Testis (tissue), 3 donors: Measurements from ENCODE around the gene LONRF2. TPM values are rescaled to one million over a fixed set of nuclear protein-coding genes. Genes with fewer than 3 reads are reported as not detected.

Experiments used
- DNase-seq: peaks from one replicate; pipeline ENCODE4 v3.0.0-alpha.2; 2019
- H3K27ac ChIP-seq, 2 donors: fragments of 200-600 bp; sonication (generic); one replicate each; pipeline ENCODE4 v1.5.1; 2019
- H3K27me3 ChIP-seq: fragments of 200-600 bp; sonication (generic); one replicate; pipeline ENCODE4 v1.5.1; 2019
- H3K36me3 ChIP-seq: fragments of 200-600 bp; sonication (generic); one replicate; pipeline ENCODE4 v1.5.1; 2017; ENCODE audit warnings: low read depth; ENCODE audit errors: missing control alignments
- H3K4me1 ChIP-seq: fragments of 200-600 bp; sonication (generic); one replicate; pipeline ENCODE4 v1.5.1; 2019
- H3K4me3 ChIP-seq, 2 donors: fragments of 200-600 bp; sonication (generic); one replicate each; pipeline ENCODE4 v1.5.1; 2017 to 2019
- H3K9me3 ChIP-seq: fragments of 200-600 bp; sonication (generic); one replicate; pipeline ENCODE4 v1.5.1; 2017
- POLR2A ChIP-seq: fragments of 450-650 bp; IDR thresholded peaks from one replicate; pipeline ENCODE4 v1.6.1; 2017; ENCODE audit warnings: antibody characterized with exemption, mild to moderate bottlenecking, moderate library complexity
- WGBS, 2 donors: methylation state at CpG; one replicate each; pipeline ENCODE4 v1.1.5; 2018; 5-methylcytosine and 5-hydroxymethylcytosine counted together
- intact Hi-C: fragments of 100-400 bp; cut with DNase I; formaldehyde crosslinking; loops from one replicate; pipeline ENCODE4 v1.15.1; 2023; ENCODE audit warnings: low total_unique reads
- polyA plus RNA-seq: library from polyadenylated mRNA; stranded (reverse); fragments of 350-450 nt; fragmentation: Illumina TruSeq; extraction: RNeasy Lipid Tissue Mini Kit (QIAGEN cat#74804); gene quantifications from one replicate; pipeline ENCODE4 v1.2.3, GENCODE V29; 2014; ENCODE audit warnings: low read depth, low replicate concordance; ENCODE audit not compliant: insufficient read depth
- total RNA-seq, 2 donors: library from RNA; depleted of rRNA; stranded (reverse); fragments of >200 nt; gene quantifications; one replicate each; pipeline ENCODE4 v1.2.3, GENCODE V29; 2016
- TF ChIP-seq, protein P1 (sequence below), 3 experiments: fragments of 450-650 bp in 2 of 3; fragments of 200-600 bp in 1 of 3; sonication (generic) in 1 of 3; IDR thresholded peaks; one replicate each; pipeline ENCODE4 v1.5.1; 2016 to 2019; ENCODE audit warnings: antibody characterized with exemption in 3 of 3, mild to moderate bottlenecking in 2 of 3, moderate library complexity in 1 of 3

LONRF2 gene
- total and polyA plus RNA-seq, 3 donors from 2014 or later = 6.5 to 17.7 (median 16.1) TPM

DNA sequence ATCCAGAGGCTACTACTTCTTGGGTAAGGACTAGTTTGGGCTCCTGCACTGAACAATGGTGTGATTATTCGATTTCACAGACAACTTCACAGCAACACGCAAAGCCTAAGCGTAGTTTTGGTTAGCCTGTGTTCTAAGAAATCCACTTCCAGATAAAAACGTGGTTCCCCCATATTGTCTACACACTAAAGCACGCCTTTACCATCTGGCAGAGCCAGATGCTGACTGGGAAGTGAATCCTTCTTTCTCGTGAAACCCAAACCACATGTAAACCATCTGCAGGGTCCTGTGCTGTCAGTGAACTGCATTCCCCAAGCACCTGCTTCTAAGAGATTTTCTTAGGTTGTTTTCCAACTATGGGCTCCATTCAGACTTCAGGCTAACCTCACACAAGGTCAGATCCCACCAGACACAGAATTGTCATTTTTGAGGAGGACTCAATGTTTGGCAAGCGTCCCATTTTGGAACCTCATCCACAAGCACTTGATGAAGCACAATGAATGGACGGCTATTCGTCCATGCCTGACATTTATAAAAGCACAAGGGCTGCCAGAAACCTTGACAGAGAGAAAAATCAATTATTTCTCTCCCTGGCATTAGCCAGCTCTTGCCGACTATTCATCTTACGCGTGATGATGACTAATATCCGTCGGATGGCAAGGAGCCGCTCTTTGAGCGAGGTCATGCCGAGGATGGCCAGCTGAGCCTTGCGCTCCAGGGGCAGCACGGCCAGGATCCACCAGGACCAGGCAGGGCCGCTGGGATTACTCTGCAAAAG lies 38.4 kb downstream of the LONRF2 start:
- 86 to 88% methylated on average over 20 of the region's 20 CpGs for WGBS, 2 donors
- H3K27ac ChIP-seq = peak overlapping the region in 1 of 2 donors; percentile 11

DNA sequence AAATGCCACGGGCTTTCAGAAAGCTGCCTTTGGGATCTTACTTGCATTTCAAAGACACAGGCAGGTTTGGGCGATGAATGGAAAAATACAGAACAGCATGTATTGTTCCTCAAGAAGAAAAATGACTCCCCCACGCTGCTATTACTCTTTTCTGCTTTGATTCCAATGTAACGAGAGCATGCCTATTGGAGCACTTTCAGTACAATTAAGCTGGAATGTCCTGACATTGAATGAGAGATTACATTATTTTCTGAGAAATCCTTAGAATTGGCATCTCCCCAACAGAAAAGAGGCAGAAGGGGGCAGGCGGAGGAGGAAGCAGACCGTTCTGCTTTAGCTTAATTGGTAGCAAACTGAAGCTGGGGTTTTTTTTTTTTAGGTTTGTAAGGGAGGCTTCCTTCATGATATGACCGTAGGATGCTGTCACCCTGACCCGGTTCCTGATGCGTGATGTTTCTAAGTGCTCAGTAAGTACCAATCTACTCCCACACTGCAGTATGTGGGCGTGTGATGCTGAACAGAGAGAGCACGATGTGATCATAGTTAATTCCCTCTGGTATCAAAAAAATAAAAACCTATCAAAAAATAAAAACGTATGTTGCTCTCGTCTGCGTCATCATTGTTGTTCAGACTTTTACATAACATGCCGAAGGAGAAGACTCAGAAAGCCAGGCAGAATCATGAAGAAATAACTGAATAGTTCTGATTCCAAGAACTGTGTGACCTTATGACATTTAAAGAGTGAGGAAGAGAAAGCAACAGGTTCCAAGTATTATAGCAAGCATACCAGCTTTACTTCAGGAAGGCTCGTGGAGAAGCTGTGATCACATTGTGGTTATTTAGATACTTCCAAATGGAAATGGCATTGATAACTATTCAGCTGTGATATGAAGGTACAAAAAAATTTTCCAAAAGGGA lies 40.5 kb downstream of the LONRF2 start:
- 31 to 35% methylated on average over 16 of the region's 16 CpGs for WGBS, 2 donors
- intact Hi-C loops = no loop called here
- H3K9me3 ChIP-seq = no peaks in the 10 kb centered on the region
- TF ChIP-seq, protein P1, sequence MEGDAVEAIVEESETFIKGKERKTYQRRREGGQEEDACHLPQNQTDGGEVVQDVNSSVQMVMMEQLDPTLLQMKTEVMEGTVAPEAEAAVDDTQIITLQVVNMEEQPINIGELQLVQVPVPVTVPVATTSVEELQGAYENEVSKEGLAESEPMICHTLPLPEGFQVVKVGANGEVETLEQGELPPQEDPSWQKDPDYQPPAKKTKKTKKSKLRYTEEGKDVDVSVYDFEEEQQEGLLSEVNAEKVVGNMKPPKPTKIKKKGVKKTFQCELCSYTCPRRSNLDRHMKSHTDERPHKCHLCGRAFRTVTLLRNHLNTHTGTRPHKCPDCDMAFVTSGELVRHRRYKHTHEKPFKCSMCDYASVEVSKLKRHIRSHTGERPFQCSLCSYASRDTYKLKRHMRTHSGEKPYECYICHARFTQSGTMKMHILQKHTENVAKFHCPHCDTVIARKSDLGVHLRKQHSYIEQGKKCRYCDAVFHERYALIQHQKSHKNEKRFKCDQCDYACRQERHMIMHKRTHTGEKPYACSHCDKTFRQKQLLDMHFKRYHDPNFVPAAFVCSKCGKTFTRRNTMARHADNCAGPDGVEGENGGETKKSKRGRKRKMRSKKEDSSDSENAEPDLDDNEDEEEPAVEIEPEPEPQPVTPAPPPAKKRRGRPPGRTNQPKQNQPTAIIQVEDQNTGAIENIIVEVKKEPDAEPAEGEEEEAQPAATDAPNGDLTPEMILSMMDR (IDR thresholded peaks at IDR 0.05) = no peak
- no peak for TF ChIP-seq POLR2A
- H3K27me3 ChIP-seq = no peaks in the 10 kb centered on the region
- H3K4me3 ChIP-seq = no peak overlapping the region
- peaks cover 16% of the 10 kb centered on the region for H3K4me1 ChIP-seq
- peak; percentile 84 for DNase-seq
- peak overlapping the region; percentile 79 to 89 for H3K27ac ChIP-seq
- H3K36me3 ChIP-seq = no peaks in the 10 kb centered on the region

More for the DNA sequence above, 38.4 kb downstream of the LONRF2 start:
- no peaks in the 10 kb centered on the region for H3K27me3 ChIP-seq
- no peak for DNase-seq
- TF ChIP-seq, protein P1 (IDR thresholded peaks at IDR 0.05) = no peak
- TF ChIP-seq POLR2A = no peak
- H3K4me1 ChIP-seq = peaks cover 16% of the 10 kb centered on the region
- intact Hi-C loops = no loop called here
- H3K36me3 ChIP-seq = no peaks in the 10 kb centered on the region
- no peaks in the 10 kb centered on the region for H3K9me3 ChIP-seq
- H3K4me3 ChIP-seq = no peak overlapping the region

DNA sequence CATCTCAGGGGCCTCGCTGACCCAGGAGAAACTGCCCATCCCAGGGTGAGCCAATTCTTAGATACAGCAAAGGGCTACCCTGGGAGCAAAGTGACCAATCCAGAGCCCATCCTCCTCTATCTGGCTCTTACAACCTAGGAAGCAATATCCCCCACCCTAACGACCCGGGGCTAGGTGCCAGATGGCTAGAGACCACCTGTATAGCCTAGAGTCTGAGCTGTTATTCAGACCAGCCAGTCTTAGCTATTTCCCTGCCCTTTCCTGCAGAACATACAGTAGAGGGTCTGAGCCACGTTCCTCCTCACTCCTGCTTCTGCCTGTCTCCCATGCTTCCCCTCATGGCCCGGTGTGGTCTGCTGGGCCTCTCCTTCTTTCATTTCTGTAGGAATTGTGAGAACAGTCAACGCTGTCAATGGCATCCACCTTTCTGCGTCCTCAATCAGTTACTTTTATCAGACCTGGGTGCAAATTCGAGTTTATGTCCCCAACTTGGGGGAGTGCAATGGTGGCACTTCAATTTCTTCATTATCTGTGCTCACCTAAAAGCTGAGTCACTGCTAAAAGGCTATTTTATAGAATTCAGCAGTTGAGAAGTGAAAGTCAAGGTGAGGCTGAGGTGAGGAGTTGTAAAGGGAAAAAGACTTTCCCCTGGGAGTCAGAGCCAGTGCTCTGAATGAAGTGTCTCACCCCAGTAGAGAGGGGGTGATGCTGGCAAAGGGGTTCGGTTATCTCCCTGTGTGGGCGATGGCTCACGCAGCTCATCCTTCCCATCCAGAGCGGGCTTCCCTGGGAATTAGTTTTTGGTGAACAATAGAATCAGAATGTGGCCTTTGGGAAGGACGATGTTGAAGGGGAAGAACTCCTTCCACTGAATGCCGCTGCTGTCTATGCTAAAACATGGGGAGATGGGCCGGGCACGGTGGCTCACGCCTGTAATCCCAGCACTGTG lies 42.4 kb downstream of the LONRF2 start:
- Histone ChIP-seq H3K4me1 (peaks cover 16% of the 10 kb centered on the region), H3K4me3 (no peak overlapping the region), H3K27me3 (no peaks in the 10 kb centered on the region), H3K9me3 (no peaks in the 10 kb centered on the region), H3K36me3 (no peaks in the 10 kb centered on the region), H3K27ac (peak overlapping the region; percentile 33 to 79)
- TF ChIP-seq, protein P1 (IDR thresholded peaks at IDR 0.05) = no peak
- TF ChIP-seq POLR2A = no peak
- WGBS, 2 donors = 76 to 91% methylated on average over 17 of the region's 17 CpGs
- intact Hi-C loops = no loop called here
- DNase-seq = no peak

DNA sequence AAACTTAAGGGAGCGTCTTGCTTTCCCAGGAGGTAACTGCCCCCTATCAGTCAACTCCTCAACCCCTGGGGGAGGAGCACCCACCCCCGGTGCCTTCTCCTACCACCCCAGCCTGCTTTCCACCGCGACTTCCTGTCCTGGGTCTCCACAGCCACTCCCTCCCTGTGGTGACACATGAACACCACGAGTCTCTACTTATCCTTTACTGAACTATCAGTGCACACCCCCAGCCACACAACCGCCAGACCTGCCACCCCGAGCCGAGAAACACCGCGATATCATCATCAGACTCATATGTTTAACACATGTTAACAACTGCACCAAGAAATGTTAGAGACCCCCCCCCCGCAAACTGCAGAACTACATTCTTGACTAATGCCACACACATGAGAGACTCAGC lies 43.3 kb downstream of the LONRF2 start:
- no peak overlapping the region for H3K4me3 ChIP-seq
- no peak overlapping the region for H3K27ac ChIP-seq
- H3K36me3 ChIP-seq = no peaks in the 10 kb centered on the region
- WGBS, 2 donors = 92 to 93% methylated on average over 11 of the region's 11 CpGs
- intact Hi-C loops = no loop called here
- H3K27me3 ChIP-seq = no peaks in the 10 kb centered on the region
- no peaks in the 10 kb centered on the region for H3K9me3 ChIP-seq
- no peak for DNase-seq
- TF ChIP-seq POLR2A = no peak
- TF ChIP-seq, protein P1 (IDR thresholded peaks at IDR 0.05) = no peak
- peaks cover 16% of the 10 kb centered on the region for H3K4me1 ChIP-seq
